ENCODE data around the gene DSE.
A peak's percentile ranks its signal among the peaks of the same experiment; 100 is the strongest.

DSE gene

DNA sequence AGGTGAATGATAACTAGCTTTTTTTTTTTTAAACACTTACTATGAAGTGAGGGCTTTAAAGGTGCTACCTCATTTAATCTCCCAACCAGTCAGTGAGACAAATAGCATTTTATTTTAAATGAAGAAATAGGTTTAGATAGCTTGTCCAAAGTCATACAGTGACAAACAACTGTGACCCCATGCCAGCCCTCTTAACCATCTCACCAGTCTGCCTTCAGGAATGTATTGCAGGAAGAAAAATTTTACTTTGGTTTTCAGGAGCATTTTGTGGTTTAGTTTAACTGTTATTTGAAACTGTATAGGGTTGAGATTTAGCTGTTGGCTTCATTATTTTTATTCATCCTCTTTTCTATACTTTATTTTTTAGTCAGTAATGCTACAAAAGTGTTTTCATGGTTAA lies 18.6 kb downstream of the DSE start:
- no peak for DNase-seq

DNA sequence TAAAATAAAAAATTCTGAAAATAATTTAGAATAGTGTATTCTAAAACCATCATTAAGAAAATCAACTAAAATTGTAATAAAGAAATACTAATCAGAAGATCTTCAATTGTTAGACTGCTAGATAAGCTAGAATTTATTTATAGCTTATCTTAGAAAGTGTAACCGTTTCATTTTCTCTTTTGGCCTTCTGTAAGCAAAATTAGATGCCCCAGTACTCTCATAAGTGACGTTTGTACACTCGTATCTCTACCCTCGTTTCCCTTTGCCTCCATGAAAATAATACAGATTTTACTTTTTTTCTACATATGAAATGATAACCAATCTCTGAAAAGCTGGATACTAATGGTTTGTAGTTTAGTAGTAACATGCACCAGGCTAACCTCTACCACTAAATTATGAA lies 19.8 kb downstream of the DSE start:
- no peak for DNase-seq

DNA sequence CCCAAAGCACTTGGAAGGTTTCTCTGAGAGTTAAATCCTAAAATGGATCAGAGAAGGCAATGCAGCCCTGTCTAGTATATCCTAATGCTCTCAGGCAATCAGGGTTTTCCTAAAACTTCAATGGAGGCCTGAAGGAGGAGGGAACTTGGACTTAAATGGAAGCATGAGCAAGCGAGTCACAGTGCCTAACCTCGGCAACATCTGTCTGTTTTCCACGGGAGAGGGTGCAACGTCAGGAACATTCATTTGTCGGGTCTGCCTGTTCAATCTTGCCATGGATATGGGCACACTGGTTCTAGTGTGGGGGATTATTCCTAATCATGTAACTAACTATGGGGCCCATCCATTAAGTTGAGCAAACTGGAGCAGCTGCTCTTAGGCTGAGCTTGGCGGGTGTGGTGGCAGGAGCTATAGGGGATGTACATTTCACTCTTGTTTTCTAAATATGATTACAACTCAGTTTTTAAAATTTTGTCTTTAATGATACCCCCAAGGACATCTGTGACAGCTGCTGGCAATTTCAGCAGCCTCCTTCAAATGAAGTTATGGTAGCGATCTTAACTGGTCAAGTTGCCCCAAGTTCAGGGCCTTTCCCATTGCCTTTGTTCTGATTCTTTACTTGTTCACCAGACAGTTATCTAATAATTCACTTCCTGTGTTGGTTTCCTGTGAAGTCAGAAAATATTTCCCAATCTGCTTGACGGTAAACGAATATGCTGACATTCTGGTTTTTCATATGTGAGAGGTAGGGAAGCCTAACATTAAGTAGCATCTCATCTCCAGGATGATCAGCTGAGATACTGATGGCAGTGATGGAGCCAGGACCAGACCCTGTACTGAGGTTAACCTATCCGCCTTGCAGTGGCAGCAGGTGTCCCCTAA lies 21.6 kb downstream of the DSE start:
- peak; percentile 66 for DNase-seq

DNA sequence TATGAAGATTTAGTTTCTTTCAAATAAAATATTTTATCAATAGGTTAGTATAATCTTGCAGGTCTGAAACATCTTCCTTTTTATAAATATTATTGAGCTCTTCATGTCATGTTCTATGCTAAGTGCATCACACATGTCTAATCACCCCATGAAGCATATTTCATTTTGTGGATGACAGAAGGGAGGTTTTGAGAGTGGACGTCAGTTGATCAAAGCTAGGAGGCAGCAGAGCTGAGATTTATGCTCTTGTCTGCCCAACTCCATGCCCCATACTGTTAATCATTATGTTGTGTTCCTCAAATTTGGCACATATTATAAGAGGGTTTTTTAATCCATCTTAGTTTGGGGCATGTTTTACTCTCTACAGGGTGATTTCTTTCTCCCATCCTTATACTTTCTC lies 22.7 kb downstream of the DSE start:
- no peak for DNase-seq

DNA sequence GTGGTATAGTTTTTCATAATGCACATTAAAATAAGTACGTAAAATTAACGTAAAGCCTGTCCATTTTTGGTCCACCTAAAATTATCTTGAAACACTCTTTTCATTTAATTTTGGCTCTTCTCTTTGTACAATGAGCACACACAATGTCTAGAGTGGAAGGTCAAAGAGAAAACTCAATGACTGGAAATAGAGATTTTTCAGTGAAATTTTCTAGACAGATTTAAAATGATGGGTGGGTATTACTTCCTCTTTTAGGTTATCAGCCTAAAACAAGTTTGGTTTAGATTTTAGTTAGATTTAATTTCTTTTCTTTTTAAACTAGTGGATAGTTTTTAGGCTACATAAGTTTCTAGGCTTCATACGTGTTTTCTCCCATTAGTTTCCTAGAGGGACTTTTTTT lies 24.9 kb downstream of the DSE start:
- DNase-seq, result no peak

DNA sequence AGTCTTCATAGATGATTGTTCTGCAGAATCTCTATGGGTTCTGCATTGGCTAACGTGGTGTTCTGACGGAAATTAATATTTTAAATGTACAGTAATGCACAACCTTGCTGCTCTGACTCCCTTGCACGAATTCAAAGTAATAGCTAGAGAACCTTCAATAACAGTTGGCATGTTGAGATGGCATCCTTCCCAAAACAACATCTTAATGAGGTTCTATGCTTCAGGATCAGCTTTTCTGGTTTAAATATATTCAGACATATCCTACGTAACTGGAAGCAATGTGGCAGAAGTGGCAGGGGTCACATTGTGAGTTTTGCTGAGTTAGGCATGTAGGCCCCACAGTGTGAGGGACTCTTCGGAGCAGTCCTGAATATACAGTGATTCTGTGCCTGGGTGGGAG lies 25.7 kb downstream of the DSE start:
- no peak for DNase-seq

DNA sequence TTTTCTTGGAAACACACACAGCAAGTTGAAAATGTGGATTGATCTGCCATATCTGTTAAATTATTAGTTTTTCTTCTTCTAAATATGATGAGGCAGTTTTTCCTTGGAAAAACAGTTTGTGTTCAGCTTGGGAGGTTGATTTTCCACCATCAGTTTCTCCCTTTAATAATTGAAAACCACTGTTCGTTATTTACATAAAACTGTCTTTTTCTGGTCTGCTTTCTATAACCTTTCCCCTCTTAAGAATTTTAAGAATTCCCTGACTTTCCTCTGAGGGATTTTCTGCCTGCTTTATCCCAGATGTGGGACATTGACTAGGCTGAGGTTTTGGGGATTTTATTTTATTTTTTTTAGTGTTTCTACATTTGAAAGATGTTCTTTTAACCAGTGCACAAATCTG lies 27.2 kb downstream of the DSE start:
- no peak for DNase-seq

DNA sequence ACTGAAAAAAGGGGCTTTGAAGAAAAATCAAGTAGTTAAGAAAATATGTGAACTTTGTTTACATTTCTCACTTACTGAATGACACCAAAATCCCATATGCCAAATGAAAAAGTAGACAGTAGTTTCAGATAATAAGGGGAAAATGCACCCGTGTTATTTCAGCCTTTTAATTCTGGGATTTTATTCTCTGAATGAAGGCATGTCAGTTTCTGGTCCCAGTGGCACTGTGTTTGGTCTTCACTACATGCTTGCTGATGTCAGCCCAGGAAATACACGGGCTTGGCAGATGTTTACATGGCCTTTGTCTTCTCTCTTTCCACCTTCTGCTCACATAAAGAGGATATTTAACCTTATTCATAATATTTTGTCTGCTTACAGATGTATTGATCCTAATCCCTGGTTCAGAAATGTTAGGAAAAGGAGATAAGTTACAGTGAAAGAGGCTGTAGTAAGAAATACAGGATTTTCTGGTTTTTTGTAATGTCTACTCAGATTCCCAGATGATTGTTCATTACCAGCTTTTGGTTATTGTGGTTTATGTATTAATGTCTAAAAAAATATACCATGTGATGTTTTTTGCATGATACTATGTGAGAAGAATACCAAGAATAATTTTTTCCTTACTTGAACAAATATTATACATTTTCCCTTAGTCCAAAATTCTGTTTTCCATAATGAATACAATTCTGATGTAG lies 27.7 kb downstream of the DSE start:
- no peak for DNase-seq

DNA sequence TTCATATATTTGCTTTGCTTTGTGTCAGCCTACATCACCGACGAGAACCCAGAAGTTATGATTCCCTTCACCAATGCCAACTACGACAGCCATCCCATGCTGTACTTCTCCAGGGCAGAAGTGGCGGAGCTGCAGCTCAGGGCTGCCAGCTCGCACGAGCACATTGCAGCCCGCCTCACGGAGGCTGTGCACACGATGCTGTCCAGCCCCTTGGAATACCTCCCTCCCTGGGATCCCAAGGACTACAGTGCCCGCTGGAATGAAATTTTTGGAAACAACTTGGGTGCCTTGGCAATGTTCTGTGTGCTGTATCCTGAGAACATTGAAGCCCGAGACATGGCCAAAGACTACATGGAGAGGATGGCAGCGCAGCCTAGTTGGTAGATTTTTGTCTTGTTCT lies 28.5 kb downstream of the DSE start:
- DNase-seq, result no peak

DNA sequence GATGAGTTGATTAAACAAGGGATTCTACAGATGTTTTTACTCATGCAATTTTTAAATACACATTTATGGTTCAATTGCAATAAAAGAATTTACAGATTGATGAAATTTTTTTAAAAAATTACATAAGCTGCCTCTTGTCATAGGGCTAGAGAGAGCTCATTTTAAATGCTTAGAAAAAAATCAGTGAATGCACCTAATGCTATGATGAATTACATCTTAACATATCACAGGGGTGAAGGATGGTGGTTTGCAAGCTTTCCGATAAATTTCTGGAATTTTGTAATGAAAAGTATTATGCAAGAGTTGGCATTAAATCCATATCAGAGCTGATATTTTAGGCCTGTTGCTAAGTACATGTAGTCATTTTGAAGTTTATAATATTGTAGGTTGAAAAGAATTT lies 29.6 kb downstream of the DSE start:
- no peak for DNase-seq

DNA sequence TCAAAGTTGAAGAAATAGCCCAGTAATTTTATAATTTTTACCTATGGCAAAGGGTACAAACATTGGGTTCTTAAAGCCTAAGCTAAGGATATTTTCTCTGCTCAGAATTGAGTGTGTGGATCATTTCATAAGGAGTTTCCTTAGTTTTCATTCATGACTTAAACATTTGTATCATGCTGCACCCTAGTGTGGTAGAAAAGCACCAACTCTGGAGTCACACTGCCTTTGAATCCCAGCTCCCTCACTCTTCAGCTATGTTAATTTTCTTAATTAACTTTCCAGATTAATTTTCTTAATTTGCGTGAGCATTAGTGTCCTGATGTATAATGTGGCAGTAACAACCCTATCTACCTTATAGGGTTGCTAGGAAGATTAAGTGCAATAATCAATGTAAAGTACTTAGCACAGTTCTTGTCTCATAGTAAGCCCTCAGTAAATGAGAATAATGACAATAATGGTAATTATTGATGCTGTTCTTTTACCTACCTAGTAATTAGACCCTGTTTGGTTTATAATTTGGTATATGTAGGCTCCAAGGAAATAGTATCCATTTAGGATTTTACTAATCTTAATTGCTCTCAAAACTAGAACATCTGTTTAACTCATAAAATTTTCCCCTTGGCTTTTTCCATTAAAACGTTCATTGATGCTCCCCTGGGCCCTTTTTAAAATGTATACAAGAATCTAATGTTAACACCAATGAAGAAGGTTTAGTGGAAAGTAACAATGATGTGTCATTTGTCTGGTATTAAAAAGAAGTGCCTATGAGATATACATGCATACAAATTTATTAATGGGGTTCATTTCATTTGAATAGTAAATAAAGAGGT lies 31.6 kb downstream of the DSE start:
- DNase-seq, result no peak

DNA sequence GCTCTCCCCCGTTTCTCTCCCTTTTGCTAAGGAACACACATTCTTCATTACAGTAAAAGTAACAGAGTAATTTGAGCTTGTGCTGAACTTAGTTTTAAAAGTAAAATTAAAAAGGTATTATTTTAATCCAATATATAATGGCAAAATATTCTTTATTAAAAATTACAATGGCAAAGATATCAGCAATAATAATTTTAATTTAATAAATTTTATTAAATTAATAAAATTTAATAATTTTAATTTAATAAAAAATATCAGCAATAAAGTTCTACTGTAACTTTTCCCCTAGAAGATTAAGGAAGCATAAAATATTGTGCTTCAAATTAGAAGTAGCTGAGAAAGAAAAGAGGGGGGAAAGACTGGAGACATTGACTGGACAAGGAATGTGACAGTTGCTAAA lies 32.5 kb downstream of the DSE start:
- DNase-seq, result no peak

DNA sequence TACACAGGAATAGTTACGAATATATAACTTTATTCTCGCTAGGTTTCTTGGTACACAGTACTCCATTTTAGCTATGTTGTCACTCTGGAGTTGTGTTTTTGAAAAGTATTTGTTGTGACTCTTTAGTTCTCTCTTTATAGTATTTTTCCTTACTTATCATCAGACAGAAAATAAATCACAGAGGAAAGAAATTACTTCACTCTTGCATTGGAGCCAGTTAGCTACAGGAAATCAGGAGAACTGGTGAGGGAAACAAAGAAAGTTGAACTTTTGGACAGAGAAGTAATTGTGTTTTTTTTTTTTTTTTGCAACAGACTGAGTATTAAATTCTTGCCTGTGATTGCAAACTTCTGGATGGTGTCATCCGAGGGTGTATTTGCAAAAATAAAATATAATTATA lies 33.9 kb downstream of the DSE start:
- DNase-seq, result no peak

DNA sequence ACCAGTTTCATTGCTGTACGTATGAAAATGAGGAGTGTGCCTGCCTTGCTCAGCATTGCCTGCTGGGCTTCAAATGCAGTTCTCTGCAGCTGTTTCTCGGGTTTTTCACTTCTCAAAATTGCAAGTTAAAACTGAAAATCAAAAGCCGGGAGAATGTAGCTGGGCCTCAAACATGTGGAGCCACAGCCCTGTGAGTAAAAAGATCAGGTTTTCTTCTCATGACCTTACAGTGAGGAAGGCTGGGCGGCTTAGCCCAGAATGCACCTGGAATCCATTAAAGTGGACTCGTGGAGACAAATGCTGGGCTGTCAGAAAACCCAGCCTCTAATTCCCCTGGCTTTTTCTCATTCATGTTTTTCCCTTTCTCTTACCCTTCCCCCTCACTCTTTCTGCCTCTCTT lies 34.4 kb downstream of the DSE start:
- no peak for DNase-seq

DNA sequence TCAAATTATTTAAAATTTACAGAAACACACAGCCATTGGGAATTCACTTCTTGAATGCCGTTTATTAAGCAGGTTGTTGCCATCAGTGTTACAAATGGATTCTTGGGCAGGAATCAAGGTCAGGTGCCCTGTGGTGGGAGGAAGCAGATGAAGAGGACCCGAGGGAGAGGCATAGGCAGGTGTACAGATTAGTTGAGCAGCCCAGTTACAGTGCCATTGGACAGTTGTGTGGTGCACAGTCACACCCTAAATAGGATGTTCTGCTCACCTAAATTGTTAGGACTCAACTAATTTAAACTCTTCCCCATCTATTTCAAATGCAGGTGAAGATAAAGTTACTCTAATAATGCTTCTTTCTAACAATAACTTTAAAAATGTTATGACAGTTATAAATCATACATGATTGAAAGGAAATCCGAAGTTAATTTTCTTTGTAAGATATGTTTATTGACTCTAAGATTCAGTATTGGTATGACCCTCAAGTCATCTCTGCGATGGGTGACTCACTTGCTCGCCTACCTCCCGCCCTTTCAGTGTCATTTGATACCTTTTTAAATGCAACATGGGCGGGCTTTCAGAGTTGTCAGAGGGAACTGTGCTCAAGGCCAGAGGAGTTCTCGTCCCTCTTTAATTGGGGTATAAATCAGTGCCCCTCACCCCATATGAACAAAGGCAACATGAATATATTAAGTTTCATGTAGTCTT lies 35.1 kb downstream of the DSE start:
- no peak for DNase-seq

DNA sequence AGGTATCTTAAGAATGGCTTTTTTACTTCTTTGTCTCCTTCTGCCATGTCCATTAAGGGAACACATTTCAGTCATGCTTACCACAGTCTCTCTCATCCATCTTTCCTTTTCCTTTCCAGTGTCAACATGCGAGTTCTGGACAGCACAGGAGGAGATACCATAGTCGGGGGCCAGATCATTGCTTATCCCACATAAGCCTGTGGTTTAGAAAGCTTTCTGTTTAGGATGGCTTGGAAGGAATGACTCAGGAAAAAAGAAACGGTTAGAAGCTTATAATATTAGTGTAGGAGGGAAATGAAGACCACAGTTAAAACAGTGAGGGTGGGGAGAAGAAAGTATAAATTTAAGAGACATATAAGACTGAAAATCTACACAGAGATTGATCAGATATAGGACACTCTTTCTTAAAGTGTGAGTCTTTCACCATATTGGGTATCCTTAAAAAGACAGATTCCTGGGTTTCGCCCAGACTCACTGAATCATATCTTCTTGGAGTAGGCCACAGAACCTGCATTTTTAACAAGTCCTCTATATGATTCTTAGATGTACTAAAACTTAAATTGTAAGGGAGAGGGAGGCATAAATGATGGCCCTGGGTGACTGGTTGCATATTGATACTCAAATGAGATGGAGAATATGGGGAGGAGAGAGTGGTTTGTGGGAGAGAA lies 36.1 kb downstream of the DSE start:
- DNase-seq, result no peak

DNA sequence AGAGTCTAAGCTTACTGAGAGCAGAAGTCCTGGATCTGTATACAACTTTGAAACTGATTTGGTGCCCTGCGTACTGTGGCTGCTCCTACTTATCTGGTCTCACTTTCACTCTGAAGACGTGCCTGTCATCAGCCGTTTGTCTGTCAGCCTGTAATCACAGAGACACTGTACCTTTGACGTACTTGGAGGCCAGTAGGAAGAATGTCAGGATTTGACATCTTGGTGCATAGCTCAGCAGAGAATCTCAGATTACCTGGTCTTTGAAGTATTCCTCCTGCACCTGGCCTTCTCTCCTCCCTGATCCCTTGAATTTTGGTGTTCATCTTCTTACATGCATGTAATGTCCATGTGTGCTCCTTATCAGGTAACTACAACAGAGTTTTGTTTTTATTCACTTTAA lies 37.7 kb downstream of the DSE start:
- no peak for DNase-seq

DNA sequence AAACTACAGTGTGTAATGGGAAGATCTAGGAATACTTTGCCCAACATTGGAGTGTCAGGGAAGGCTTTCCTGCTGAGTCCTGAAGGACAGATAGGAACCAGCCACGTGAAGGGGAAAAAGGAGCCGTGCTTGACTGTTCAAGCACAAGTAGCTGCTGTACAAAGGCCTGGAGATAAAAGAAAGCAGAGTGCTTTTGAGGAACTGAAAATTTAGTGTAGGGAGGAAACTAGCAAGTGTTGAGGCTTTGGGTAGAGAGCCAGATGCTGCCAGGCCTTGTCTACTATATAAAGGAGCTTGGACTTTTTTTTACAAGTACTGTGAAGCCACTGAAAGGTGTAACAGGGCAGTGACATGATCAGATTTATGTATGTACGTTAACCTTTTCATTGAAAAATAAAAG lies 39.0 kb downstream of the DSE start:
- DNase-seq, result no peak

DNA sequence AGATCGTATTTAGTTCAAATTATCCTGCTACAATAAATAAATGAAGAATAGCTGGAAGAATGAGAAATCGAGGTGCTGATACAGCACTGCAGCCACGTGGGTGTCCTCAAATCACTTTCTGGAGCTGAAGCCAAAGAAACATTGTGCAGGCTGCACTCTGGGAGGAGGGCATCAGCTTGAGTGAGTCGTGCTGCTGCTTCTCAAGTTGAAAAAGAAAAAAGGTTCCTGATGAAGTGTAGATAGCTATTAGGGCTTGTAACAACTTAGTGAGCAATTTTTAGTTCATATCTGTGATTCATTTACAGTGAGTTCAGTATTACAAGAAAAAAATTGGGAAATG lies 40.5 kb downstream of the DSE start:
- no peak for DNase-seq

DNA sequence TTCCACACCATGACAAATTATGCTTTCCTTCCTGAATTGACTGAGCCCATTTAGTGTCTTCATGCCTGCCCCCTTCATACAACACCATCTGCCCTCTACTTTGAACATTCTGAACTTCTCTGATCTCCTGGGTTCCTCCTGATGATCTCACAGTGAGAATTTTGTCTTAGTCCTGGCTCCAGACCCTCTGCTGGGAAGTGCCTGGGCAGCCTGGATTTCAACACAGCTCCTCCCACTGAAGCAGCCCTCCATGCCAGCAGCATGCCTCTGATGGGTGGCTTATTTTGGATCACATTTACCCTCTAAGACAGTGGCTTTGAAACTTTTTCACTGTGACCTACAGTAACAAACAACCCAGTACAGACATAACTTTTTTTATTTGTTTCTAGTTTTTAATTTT lies 41.5 kb downstream of the DSE start:
- no peak for DNase-seq

DNA sequence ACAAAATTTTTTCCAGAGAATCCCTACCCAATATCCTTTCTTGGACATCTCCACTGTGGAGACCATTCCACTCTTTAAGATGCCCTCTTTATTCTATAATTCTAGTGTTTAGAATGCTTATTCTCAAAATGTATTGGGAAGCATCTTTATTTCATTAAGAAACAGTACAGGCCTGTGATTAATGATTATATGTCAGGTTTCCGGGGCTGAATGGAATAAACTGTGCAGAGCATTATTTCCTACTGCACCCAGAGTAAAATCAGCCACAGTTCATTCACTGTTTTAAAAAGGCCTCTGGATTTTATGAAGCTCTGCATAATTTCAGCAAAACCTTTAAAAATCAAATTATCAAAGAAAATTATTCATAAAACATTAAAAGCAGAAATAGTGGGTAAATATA lies 42.6 kb downstream of the DSE start:
- no peak for DNase-seq

DNA sequence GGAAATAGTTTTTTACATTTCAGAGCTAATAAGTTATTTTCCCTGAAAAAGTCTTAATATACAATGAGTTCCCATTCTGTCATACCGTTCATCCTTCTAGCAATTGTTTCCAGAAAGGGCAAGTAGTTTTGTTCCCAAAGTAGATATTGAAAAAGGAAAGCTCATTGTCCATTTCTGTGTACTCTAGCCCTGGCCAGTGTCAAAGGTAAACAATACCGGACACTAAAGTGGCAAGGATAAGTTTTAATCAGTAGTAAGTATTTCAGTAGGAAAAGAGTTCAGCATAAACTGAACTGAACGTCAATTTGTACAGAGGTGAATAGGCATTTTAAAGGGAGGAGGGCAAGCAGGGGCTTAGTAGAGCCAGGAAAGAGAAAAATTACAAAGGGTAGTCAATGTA lies 46.9 kb downstream of the DSE start:
- no peak for DNase-seq
